Fibroblast of lung (primary cell): ENCODE measurements around the gene DRAP1. TPM values are rescaled to one million over a fixed set of nuclear protein-coding genes. Genes with fewer than 3 reads are reported as not detected.

Source experiments
- DNase-seq, 2 donors: peaks; one replicate each; pipeline versions ENCODE4 v3.0.0 to v3.0.0-alpha.2; 2010; ENCODE audit warnings: low read depth in 2 of 2
- H2AFZ ChIP-seq: 2 replicates; pipeline ENCODE4 v1.5.1; 2012; ENCODE audit warnings: low read length, control low read depth, inconsistent platforms
- H3K27ac ChIP-seq: 2 replicates; pipeline ENCODE4 v1.5.1; 2011; ENCODE audit warnings: low read length, control low read depth; ENCODE audit not compliant: insufficient read depth
- H3K27me3 ChIP-seq: 2 replicates; pipeline ENCODE4 v1.5.1; 2011; ENCODE audit warnings: mild to moderate bottlenecking, low read length; ENCODE audit not compliant: control insufficient read depth, insufficient read depth
- H3K36me3 ChIP-seq: 2 replicates; pipeline ENCODE4 v1.5.1; 2011; ENCODE audit warnings: low read length; ENCODE audit not compliant: control insufficient read depth, insufficient read depth
- H3K4me1 ChIP-seq: 2 replicates; pipeline ENCODE4 v1.5.1; 2011; ENCODE audit warnings: low read length; ENCODE audit not compliant: control insufficient read depth, insufficient read depth; ENCODE audit errors: extremely low read depth
- H3K4me2 ChIP-seq: 2 replicates; pipeline ENCODE4 v1.5.1; 2011; ENCODE audit warnings: low read length, control low read depth; ENCODE audit not compliant: insufficient read depth; ENCODE audit errors: extremely low read depth
- H3K4me3 ChIP-seq, 4 experiments: fragments of 200-600 bp in 1 of 4; sonication (generic) in 1 of 4; replicated peaks in 1 of 4; 2 replicates each; pipeline ENCODE4 v1.5.1; 2011 to 2016; ENCODE audit warnings: low read length in 4 of 4, low read depth in 3 of 4, mild to moderate bottlenecking in 3 of 4, control low read depth in 2 of 4, inconsistent platforms in 1 of 4, mixed read lengths in 1 of 4; ENCODE audit not compliant: insufficient read depth in 1 of 4; ENCODE audit errors: control extremely low read depth in 1 of 4
- H3K79me2 ChIP-seq: 2 replicates; pipeline ENCODE4 v1.5.1; 2012; ENCODE audit warnings: mild to moderate bottlenecking, low read length, inconsistent platforms; ENCODE audit not compliant: control insufficient read depth, insufficient read depth
- H3K9ac ChIP-seq: 2 replicates; pipeline ENCODE4 v1.5.1; 2011; ENCODE audit warnings: mild to moderate bottlenecking, low read length, control low read depth; ENCODE audit not compliant: insufficient read depth
- H3K9me3 ChIP-seq: 2 replicates; pipeline ENCODE4 v1.5.1; 2012; ENCODE audit warnings: low read depth, low read length; ENCODE audit not compliant: control insufficient read depth, insufficient read depth
- H4K20me1 ChIP-seq: 2 replicates; pipeline ENCODE4 v1.5.1; 2011; ENCODE audit warnings: low read length; ENCODE audit not compliant: control insufficient read depth, insufficient read depth; ENCODE audit errors: extremely low read depth
- CTCF ChIP-seq, 2 donors: IDR thresholded peaks in 1 of 2; conservative IDR thresholded peaks in 1 of 2; 1 replicate in 1 of 2; 2 replicates in 1 of 2; pipeline ENCODE4 v1.5.1; 2011 to 2012; ENCODE audit warnings: low read length in 2 of 2, control low read depth in 1 of 2, inconsistent platforms in 1 of 2, low read depth in 1 of 2, mild to moderate bottlenecking in 1 of 2
- EZH2 ChIP-seq: IDR thresholded peaks from 2 replicates; pipeline ENCODE4 v1.5.1; 2012; ENCODE audit warnings: low read length, control low read depth, mild to moderate bottlenecking; ENCODE audit errors: missing control alignments
- polyA plus RNA-seq, 2 donors: library from polyadenylated mRNA; depleted of rRNA in 1 of 2; stranded (reverse) in 1 of 2; unstranded in 1 of 2; fragments of >200 nt; gene quantifications; 2 replicates each; pipeline ENCODE4 v1.2.1, GENCODE V29; 2011 to 2012; ENCODE audit warnings: missing spikeins in 1 of 2
- total RNA-seq: library from RNA; depleted of rRNA; stranded (reverse); fragments of >200 nt; gene quantifications from 2 replicates; pipeline ENCODE4 v1.2.1, GENCODE V29; 2014

Gene DRAP1
- total and polyA plus RNA-seq, 2 donors (not counting 1 experiment from before 2014, with no cell fraction given) = 130 to 300 TPM

DNA sequence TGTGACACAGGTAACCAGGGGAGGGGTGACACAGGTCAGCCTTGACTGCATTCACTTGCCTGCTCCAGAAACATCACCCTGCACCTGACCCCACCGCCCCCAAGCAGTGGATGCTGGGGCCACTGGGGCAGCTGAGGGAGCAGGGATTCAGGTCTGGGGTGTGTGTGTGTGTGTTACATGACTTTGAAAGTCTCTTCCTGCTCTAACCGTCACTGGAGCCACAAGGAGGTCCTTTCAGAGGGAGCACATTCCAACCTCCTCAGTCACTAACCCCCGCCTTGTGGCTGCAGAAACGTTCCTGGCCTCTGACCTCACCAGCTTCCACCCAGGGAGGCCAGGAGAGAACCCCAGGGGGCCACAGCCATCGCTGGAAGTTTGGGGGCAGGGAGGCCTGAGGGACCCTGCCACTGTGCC is 16.2 kb upstream of the DRAP1 start:
- H3K9ac ChIP-seq = peak overlapping the region; percentile 5
- H3K9me3 ChIP-seq = no peaks in the 10 kb centered on the region
- no peaks in the 10 kb centered on the region for H3K36me3 ChIP-seq
- H4K20me1 ChIP-seq = no peaks in the 10 kb centered on the region
- H3K4me2 ChIP-seq = peak overlapping the region; percentile 68
- peak overlapping the region; percentile 100 for H3K27ac ChIP-seq
- no peak overlapping the region for H3K4me3 ChIP-seq
- H3K79me2 ChIP-seq = peaks cover 38% of the 10 kb centered on the region
- H2AFZ ChIP-seq = no peak overlapping the region
- TF ChIP-seq CTCF (conservative IDR thresholded peaks at IDR 0.05 in 1 of 2, IDR thresholded peaks at IDR 0.05 in 1 of 2; ENCODE audit: low read depth in 1 of 2, low read length in 2 of 2) (no peak), EZH2 (no peak)
- peak; percentile 78 to 90 for DNase-seq
- peaks cover 26% of the 10 kb centered on the region for H3K4me1 ChIP-seq
- no peaks in the 10 kb centered on the region for H3K27me3 ChIP-seq

GRCh38 chr11:65903715-65904114 is 15.5 kb upstream of the DRAP1 start:
- Histone ChIP-seq H3K9ac (no peak overlapping the region), H3K9me3 (no peaks in the 10 kb centered on the region), H3K36me3 (no peaks in the 10 kb centered on the region), H3K27ac (peak overlapping the region; percentile 100), H3K4me2 (no peak overlapping the region), H3K4me3 (no peak overlapping the region), H3K4me1 (peaks cover 26% of the 10 kb centered on the region), H2AFZ (no peak overlapping the region), H3K27me3 (no peaks in the 10 kb centered on the region), H3K79me2 (peaks cover 32% of the 10 kb centered on the region), H4K20me1 (no peaks in the 10 kb centered on the region)
- DNase-seq = no peak
- TF ChIP-seq EZH2 = no peak
- TF ChIP-seq CTCF (conservative IDR thresholded peaks at IDR 0.05 in 1 of 2, IDR thresholded peaks at IDR 0.05 in 1 of 2; ENCODE audit: low read depth in 1 of 2, low read length in 2 of 2) = no peak

DNA sequence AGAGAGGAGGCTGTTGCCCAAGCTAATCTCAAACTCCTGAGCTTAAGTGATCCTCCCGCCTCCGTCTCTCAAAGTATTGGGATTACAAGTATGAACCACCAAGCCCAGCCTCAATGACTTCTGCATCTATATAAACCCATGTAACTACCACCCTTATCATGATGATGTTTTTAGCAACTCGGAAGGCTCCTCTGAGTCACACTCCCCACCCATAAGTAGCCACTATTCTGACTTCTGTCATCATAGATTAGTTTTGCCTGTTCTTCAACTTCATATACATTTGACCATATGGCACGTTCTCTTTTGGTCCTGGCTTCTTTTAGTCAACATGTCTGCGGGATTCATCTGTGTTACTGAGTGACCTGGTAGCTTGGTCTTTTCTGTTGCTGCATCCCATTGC is 12.6 kb upstream of the DRAP1 start:
- Histone ChIP-seq H3K27ac (peak overlapping the region; percentile 4), H3K4me2 (no peak overlapping the region), H3K9ac (no peak overlapping the region), H3K9me3 (no peaks in the 10 kb centered on the region), H4K20me1 (no peaks in the 10 kb centered on the region), H2AFZ (no peak overlapping the region), H3K79me2 (peaks cover 9% of the 10 kb centered on the region), H3K36me3 (no peaks in the 10 kb centered on the region), H3K4me1 (peaks cover 31% of the 10 kb centered on the region), H3K4me3 (no peak overlapping the region), H3K27me3 (no peaks in the 10 kb centered on the region)
- peak in 1 of 2 donors; percentile 55 for DNase-seq
- TF ChIP-seq CTCF (conservative IDR thresholded peaks at IDR 0.05 in 1 of 2, IDR thresholded peaks at IDR 0.05 in 1 of 2; ENCODE audit: low read depth in 1 of 2, low read length in 2 of 2) = no peak
- TF ChIP-seq EZH2 = no peak
